ENCODE results near the gene DENND2A. TPM values are rescaled to one million over a fixed set of nuclear protein-coding genes. Genes with fewer than 3 reads are reported as not detected.

The DENND2A gene, protein sequence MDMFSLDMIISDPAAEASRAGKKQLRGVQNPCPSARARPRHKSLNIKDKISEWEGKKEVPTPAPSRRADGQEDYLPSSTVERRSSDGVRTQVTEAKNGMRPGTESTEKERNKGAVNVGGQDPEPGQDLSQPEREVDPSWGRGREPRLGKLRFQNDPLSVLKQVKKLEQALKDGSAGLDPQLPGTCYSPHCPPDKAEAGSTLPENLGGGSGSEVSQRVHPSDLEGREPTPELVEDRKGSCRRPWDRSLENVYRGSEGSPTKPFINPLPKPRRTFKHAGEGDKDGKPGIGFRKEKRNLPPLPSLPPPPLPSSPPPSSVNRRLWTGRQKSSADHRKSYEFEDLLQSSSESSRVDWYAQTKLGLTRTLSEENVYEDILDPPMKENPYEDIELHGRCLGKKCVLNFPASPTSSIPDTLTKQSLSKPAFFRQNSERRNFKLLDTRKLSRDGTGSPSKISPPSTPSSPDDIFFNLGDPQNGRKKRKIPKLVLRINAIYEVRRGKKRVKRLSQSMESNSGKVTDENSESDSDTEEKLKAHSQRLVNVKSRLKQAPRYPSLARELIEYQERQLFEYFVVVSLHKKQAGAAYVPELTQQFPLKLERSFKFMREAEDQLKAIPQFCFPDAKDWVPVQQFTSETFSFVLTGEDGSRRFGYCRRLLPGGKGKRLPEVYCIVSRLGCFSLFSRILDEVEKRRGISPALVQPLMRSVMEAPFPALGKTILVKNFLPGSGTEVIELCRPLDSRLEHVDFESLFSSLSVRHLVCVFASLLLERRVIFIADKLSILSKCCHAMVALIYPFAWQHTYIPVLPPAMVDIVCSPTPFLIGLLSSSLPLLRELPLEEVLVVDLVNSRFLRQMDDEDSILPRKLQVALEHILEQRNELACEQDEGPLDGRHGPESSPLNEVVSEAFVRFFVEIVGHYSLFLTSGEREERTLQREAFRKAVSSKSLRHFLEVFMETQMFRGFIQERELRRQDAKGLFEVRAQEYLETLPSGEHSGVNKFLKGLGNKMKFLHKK
- total RNA-seq = not detected in 2 replicates

DNA sequence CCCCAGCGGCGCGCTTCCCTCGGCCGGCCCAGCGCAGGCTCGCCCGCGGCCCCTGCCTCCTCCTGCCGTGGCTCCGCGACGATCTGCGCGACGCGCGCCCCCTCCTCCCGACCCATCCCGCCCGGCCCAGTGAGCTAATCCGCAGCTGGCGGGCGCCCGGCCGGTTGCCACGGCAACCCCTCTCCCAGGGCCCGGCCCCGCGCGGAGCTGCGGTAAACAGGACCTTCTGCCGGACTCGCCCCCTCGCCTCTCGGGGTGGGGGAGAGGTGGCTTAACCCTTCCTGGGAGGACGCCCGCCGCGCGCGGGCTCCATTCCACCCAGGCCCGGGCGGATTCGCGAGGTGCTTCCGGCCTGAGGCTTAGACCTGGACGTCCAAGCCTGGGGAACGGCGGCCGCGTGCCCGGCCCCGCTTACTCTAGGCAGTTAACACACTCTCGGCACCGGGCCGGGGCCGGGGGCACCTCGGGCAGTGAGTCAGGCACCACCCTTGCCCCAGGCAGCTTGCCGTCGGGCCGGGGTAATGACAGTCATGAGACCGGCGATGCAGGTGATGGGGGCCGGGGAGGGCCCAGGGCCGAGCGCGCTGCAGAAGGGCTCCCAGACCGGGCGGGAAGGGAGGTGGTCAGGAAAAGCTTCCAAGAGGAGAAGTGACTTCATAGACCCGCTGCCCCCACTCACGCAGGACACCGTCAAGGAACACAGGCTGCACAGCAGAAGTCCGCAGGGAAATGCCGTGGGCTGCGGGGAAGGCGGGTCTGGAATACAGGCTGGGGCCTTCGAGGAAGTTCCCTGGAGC lies at the start of gene DENND2A:
Gene DENND2A, minus strand, starts transcription at position 87 of the 797 bp plus-strand sequence. CDS start 38,416 bp downstream, outside the sequence.

DNA sequence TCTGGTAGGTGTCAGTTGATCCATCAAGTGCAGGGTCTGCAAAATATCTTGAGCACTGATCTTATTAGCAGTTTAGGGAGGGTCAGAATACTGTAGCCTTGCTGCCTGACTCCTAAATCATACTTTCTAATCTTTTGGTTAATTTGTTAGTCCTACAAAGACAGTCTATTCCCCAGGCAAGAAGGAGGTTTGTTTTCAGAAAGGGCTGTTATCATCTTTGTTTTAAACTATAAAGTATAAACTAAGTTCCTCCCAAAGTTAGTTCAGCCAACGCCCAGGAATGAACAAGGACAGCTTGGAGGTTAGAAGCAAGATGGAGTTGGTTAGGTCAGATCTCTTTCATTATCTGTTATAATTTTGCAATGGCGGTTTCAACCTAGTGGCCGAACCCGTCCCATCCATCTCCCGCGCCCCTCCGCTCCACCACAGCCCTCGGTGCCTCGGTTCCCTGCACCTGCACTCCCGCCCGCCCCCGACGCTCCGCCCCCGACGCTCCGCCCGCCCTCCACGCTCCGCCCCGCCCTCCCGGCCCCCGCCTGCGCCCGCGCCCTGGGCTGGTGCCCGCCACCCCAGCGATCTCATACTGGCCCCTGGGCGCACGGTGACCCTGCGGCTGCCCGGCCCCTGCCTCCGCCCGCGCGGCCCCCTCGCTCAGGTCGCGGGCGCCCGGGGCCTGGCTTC lies 31.9 kb upstream of the DENND2A start, which contains the start of gene ADCK2:
Gene ADCK2, plus strand, starts transcription at position 564 of the 681 bp plus-strand sequence. CDS start 386 bp downstream, outside the sequence.

DNA sequence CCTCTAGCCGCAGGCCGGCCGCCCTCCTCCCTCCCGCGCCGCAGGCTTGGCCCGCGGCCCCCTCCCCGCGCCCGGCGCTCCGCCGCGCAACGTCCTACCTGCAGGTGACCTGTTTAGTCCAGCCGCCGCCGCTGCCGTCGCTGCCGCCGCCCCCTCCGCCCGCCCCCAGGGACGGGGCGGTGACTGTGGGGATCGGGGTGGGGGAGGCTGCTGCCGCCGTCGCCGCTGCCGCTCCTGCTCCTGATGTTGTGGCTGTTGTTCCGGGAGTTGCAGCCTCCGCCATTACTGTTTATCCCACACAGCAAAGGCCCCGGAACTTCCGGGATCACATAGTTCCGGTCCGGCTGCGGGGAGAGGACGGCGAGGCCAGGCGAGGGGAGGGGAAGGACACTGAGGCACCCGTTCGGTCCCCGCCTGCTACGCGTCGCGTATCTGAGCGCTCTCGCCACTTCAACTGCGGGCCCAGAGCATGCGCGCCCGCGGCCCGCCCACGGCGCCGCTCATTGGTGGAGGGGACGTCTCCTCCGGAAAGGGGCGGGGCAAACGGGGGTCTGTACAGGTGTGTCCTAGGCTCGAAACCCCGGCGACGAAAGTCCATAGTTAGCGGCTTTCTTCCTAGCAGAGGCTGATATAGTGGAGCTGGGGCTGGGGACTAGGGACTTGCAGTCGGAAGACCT lies 161.4 kb downstream of the DENND2A start, which contains the start of gene MKRN1:
Gene MKRN1, minus strand, starts transcription at position 444 of the 677 bp plus-strand sequence. Its CDS starts 161 bp downstream, at position 283.

Small RNAs within 50 kb of the gene (small RNA-seq; reads per million reads assigned to genes)
- not detected for gene RF00019
- not detected for gene RN7SL771P

Other genes with a start within 250 kb of the DENND2A start
- gene SLC37A3, start 242.3 kb downstream of the DENND2A start, total RNA-seq = 48.0 and 56.1 TPM in 2 replicates
- gene RAB19, start 236.8 kb downstream of the DENND2A start, total RNA-seq = not detected in 2 replicates
- gene MKRN1, start 161.3 kb downstream of the DENND2A start, total RNA-seq = 46.5 and 48.8 TPM in 2 replicates
- 20.2 and 26.7 TPM in 2 replicates for gene ADCK2, start 32.1 kb upstream of the DENND2A start, total RNA-seq
- gene NDUFB2, start 55.9 kb upstream of the DENND2A start, total RNA-seq = 145 and 159 TPM in 2 replicates